Left lung (tissue), 10 donors: Measurements from ENCODE around the gene ADAMTSL1. TPM values are rescaled to one million over a fixed set of nuclear protein-coding genes. Genes with fewer than 3 reads are reported as not detected.

ENCODE experiments used
- ATAC-seq: fragments of 200-7000 bp; cut with Tn5 transposase; one replicate; pipeline ENCODE4 v1.9.1; 2020; ENCODE audit warnings: moderate library complexity
- DNase-seq, 4 donors: peaks; one replicate each; pipeline ENCODE4 v3.0.0-alpha.2; 2013 to 2020
- H3K27ac ChIP-seq, 2 donors: fragments of 200-600 bp; sonication (generic) in 1 of 2; one replicate each; pipeline versions ENCODE4 v1.5.0 to v1.8.0; 2020 to 2021
- H3K27me3 ChIP-seq, 2 donors: fragments of 200-600 bp; sonication (generic) in 1 of 2; one replicate each; pipeline versions ENCODE4 v1.5.0 to v1.8.0; 2020 to 2021
- H3K36me3 ChIP-seq, 2 donors: fragments of 200-600 bp; sonication (generic) in 1 of 2; one replicate each; pipeline versions ENCODE4 v1.5.0 to v1.8.0; 2020 to 2021
- H3K4me1 ChIP-seq, 2 donors: fragments of 200-600 bp; one replicate each; pipeline ENCODE4 v1.8.0; 2021
- H3K4me3 ChIP-seq, 2 donors: fragments of 200-600 bp; sonication (generic) in 1 of 2; one replicate each; pipeline versions ENCODE4 v1.5.0 to v1.8.0; 2020 to 2021; ENCODE audit warnings: mild to moderate bottlenecking in 1 of 2
- H3K9me3 ChIP-seq, 2 donors: fragments of 200-600 bp; sonication (generic) in 1 of 2; one replicate each; pipeline versions ENCODE4 v1.5.0 to v1.8.0; 2020 to 2021
- CTCF ChIP-seq, 2 donors: fragments of 200-600 bp; sonication (generic) in 1 of 2; IDR thresholded peaks; one replicate each; pipeline versions ENCODE4 v1.5.0 to v1.8.0; 2021; ENCODE audit warnings: antibody characterized with exemption in 2 of 2
- intact Hi-C, 2 donors: fragments of 100-400 bp; cut with DNase I; formaldehyde crosslinking; loops; one replicate each; pipeline versions ENCODE4 v1.11.2 to v1.14.2; 2022
- polyA plus RNA-seq, 6 donors: library from polyadenylated mRNA; unstranded; fragments of 120-200 nt; gene quantifications; one replicate each; pipeline ENCODE4 v1.2.1, GENCODE V29; 2013; ENCODE audit not compliant: insufficient read length in 6 of 6
- total RNA-seq, 2 donors: library from RNA; stranded (reverse); fragmentation: NEBNext Ultra II Directional; extraction: Animal tissue kit (Norgen Biotek cat#: 25700); gene quantifications; one replicate each; pipeline ENCODE4 v1.2.1, GENCODE V29; 2021
- donor health status: DM: no; HTN: yes; CAD: no.
- donor health status: DM: no; HTN: no; CAD: no.

Gene ADAMTSL1
- total and polyA plus RNA-seq, 8 donors = 3.0 to 28.1 (median 17.9) TPM

GRCh38 chr9:18480662-18481093 is 6.7 kb downstream of the ADAMTSL1 start:
- DNase-seq (no peak), ATAC-seq (no peak)
- no peak overlapping the region for H3K4me3 ChIP-seq
- no peaks in the 10 kb centered on the region for H3K27me3 ChIP-seq
- H3K36me3 ChIP-seq = no peaks in the 10 kb centered on the region
- no peaks in the 10 kb centered on the region for H3K9me3 ChIP-seq
- no peak for TF ChIP-seq CTCF (IDR thresholded peaks at IDR 0.05)
- no peak overlapping the region for H3K27ac ChIP-seq
- intact Hi-C loops = no loop called here
- no peaks in the 10 kb centered on the region for H3K4me1 ChIP-seq

- DNase-seq (no peak), ATAC-seq (no peak)
- Histone ChIP-seq H3K36me3 (no peaks in the 10 kb centered on the region), H3K9me3 (no peaks in the 10 kb centered on the region), H3K4me1 (no peaks in the 10 kb centered on the region), H3K27ac (no peak overlapping the region), H3K4me3 (no peak overlapping the region), H3K27me3 (no peaks in the 10 kb centered on the region)
- intact Hi-C loops = no loop called here
- no peak for TF ChIP-seq CTCF (IDR thresholded peaks at IDR 0.05)
These were observed 8.4 kb downstream of the ADAMTSL1 start for GRCh38 chr9:18482371-18482770.

- Histone ChIP-seq H3K36me3 (no peaks in the 10 kb centered on the region), H3K9me3 (no peaks in the 10 kb centered on the region), H3K4me3 (no peak overlapping the region), H3K27me3 (no peaks in the 10 kb centered on the region), H3K27ac (no peak overlapping the region), H3K4me1 (no peaks in the 10 kb centered on the region)
- no peak for DNase-seq
- intact Hi-C loops = no loop called here
- TF ChIP-seq CTCF (IDR thresholded peaks at IDR 0.05) = no peak
- ATAC-seq = no peak
These were observed 11.8 kb downstream of the ADAMTSL1 start for GRCh38 chr9:18485714-18486113.

GRCh38 chr9:18487611-18488010 is 13.7 kb downstream of the ADAMTSL1 start:
- Histone ChIP-seq H3K4me3 (no peak overlapping the region), H3K4me1 (no peaks in the 10 kb centered on the region), H3K27ac (no peak overlapping the region), H3K27me3 (no peaks in the 10 kb centered on the region), H3K36me3 (no peaks in the 10 kb centered on the region), H3K9me3 (no peaks in the 10 kb centered on the region)
- ATAC-seq (no peak), DNase-seq (no peak)
- intact Hi-C loops = no loop called here
- no peak for TF ChIP-seq CTCF (IDR thresholded peaks at IDR 0.05)

- ATAC-seq = no peak
- TF ChIP-seq CTCF (IDR thresholded peaks at IDR 0.05) = no peak
- intact Hi-C loops = no loop called here
These were observed 14.9 kb downstream of the ADAMTSL1 start for GRCh38 chr9:18488886-18489285.

More at GRCh38 chr9:18488886-18489285, 14.9 kb downstream of the ADAMTSL1 start:
- H3K36me3 ChIP-seq = no peaks in the 10 kb centered on the region
- no peak overlapping the region for H3K27ac ChIP-seq
- no peak overlapping the region for H3K4me3 ChIP-seq
- DNase-seq = no peak
- H3K27me3 ChIP-seq = no peaks in the 10 kb centered on the region
- H3K9me3 ChIP-seq = no peaks in the 10 kb centered on the region
- H3K4me1 ChIP-seq = no peaks in the 10 kb centered on the region
